Measurements from ENCODE around the gene RHBDD1. TPM values are rescaled to one million over a fixed set of nuclear protein-coding genes. Genes with fewer than 3 reads are reported as not detected.

RHBDD1 gene
- total and polyA plus RNA-seq, 12 donors = 3.9 to 47.8 (median 25.9) TPM

DNA sequence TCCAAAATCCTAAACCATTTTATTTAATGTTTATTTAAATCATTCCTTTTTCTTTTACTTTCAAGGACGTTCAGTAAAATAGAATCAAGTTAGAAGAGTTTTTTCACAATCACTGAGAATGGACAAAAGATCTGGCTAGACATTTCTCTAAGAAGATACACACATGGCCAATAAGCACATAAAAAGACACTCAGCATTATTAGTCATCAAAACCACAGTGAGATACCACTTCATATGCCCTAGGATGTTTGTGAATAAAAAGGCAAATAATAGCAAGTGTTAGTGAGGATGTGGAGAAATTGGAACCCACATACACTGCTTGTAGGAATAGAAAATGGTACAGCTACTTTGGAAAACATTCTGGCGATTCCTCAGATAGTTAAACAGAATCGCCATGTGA is 76.1 kb downstream of the RHBDD1 start:
- WGBS, 4 donors = 92 to 94% (median 93%) methylated on average over 3 of the region's 3 CpGs
- Histone ChIP-seq H3K27ac (no peak overlapping the region), H3K9me3 (replicated peaks in 1 of 3) (no peaks in the 10 kb centered on the region), H3K4me3 (no peak overlapping the region), H3K4me1 (replicated peaks in 1 of 2) (no peaks in the 10 kb centered on the region), H3K27me3 (no peaks in the 10 kb centered on the region), H3K36me3 (replicated peaks in 1 of 2) (no peaks in the 10 kb centered on the region)
- TF ChIP-seq POLR2A (IDR thresholded peaks at IDR 0.05) = no peak
- TF ChIP-seq, protein P1, sequence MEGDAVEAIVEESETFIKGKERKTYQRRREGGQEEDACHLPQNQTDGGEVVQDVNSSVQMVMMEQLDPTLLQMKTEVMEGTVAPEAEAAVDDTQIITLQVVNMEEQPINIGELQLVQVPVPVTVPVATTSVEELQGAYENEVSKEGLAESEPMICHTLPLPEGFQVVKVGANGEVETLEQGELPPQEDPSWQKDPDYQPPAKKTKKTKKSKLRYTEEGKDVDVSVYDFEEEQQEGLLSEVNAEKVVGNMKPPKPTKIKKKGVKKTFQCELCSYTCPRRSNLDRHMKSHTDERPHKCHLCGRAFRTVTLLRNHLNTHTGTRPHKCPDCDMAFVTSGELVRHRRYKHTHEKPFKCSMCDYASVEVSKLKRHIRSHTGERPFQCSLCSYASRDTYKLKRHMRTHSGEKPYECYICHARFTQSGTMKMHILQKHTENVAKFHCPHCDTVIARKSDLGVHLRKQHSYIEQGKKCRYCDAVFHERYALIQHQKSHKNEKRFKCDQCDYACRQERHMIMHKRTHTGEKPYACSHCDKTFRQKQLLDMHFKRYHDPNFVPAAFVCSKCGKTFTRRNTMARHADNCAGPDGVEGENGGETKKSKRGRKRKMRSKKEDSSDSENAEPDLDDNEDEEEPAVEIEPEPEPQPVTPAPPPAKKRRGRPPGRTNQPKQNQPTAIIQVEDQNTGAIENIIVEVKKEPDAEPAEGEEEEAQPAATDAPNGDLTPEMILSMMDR (IDR thresholded peaks at IDR 0.05) = no peak
- DNase-seq = no peak
- intact Hi-C loops (cut with DNase I) = no loop called here

DNA sequence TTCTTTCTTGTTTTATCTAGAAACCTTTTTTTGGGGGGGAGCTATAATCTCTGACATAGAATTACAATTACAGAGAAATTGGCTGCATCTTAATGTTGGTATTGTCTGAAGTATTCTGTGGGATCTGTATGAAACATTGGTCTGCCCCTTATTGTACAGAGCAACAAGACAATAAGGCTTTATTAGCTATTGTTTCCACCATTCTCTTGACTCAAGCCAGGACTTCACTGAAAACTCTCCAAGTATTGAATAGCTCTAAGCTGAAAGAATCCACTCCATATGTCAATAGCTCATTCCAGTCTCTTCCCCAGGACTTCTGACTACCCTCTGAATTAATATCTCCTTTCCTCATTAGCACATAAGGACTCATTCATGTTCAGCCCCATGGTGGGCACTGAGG is 77.8 kb downstream of the RHBDD1 start:
- H3K27ac ChIP-seq = no peak overlapping the region
- H3K4me3 ChIP-seq = no peak overlapping the region
- no peaks in the 10 kb centered on the region for H3K9me3 ChIP-seq (replicated peaks in 1 of 3)
- no peaks in the 10 kb centered on the region for H3K36me3 ChIP-seq (replicated peaks in 1 of 2)
- no peaks in the 10 kb centered on the region for H3K4me1 ChIP-seq (replicated peaks in 1 of 2)
- no peak for DNase-seq
- H3K27me3 ChIP-seq = no peaks in the 10 kb centered on the region
- no peak for TF ChIP-seq POLR2A (IDR thresholded peaks at IDR 0.05)
- TF ChIP-seq, protein P1 (IDR thresholded peaks at IDR 0.05) = no peak
- intact Hi-C loops (cut with DNase I) = no loop called here

DNA sequence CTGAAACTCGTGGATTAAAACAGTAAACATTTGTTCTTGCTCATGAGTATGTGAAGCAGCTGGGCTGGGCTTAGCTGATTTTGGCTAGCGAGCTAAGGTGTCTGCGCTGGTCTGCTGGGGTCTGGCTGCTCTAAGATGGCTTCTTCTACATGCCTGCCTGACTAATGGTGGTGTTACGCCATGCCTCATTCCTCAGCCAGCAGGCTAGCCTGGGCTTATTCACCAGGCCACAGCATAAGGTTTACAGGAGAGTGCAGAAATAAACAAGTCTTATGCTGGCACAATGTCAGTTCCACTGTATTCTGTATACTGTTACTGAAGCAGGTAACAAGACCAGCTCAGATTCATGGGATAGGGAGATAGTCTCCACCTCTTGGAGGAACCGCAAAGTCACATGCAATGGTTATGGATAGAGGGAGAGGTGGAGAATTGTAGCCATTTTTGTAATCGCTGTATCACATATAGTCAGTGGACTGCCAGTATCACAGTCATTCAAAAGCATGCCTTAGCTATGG is 80.0 kb downstream of the RHBDD1 start:
- Histone ChIP-seq H3K9me3 (replicated peaks in 1 of 3) (no peaks in the 10 kb centered on the region), H3K4me1 (replicated peaks in 1 of 2) (no peaks in the 10 kb centered on the region), H3K36me3 (replicated peaks in 1 of 2) (no peaks in the 10 kb centered on the region), H3K27me3 (no peaks in the 10 kb centered on the region), H3K4me3 (no peak overlapping the region), H3K27ac (no peak overlapping the region)
- intact Hi-C loops (cut with DNase I) = no loop called here
- TF ChIP-seq, protein P1 (IDR thresholded peaks at IDR 0.05) = no peak
- no peak for TF ChIP-seq POLR2A (IDR thresholded peaks at IDR 0.05)
- 77 to 94% (median 84%) methylated on average over 6 of the region's 6 CpGs for WGBS, 4 donors
- DNase-seq = no peak

DNA sequence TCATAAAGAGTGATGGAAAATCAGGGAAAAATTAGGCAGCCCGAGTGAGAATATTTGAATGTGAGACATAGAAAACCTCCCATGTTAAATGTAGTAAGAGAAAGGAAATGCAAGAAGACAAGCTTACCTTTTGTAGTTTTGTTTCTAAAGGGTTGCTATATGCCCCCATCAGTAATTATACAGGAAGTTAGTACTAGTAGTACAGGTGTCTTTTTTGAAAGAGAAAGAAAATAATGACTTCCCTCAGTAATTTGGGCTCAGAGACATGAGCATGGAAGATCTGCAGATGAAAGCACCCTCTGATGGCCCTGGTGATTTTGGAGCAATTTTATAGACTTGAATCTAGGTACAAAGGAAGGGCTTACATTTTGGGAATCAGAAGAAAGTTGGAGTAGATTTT is 80.8 kb downstream of the RHBDD1 start:
- Histone ChIP-seq H3K4me3 (no peak overlapping the region), H3K27ac (no peak overlapping the region), H3K36me3 (replicated peaks in 1 of 2) (no peaks in the 10 kb centered on the region), H3K9me3 (replicated peaks in 1 of 3) (no peaks in the 10 kb centered on the region), H3K4me1 (replicated peaks in 1 of 2) (no peaks in the 10 kb centered on the region), H3K27me3 (no peaks in the 10 kb centered on the region)
- TF ChIP-seq, protein P1 (IDR thresholded peaks at IDR 0.05) = no peak
- no peak for TF ChIP-seq POLR2A (IDR thresholded peaks at IDR 0.05)
- intact Hi-C loops (cut with DNase I) = no loop called here
- WGBS, 4 donors = 83 to 95% (median 89%) methylated on average over 1 of the region's 1 CpG
- no peak for DNase-seq
